HG02610 (cell line): ENCODE results near the gene NIPAL1.

Source experiments
- ATAC-seq: cut with Tn5 transposase; IDR thresholded peaks from one replicate; pipeline ENCODE4 v1.9.1; 2021; ENCODE audit warnings: mild to moderate bottlenecking, moderate library complexity; ENCODE audit not compliant: unreplicated experiment

Gene NIPAL1

DNA sequence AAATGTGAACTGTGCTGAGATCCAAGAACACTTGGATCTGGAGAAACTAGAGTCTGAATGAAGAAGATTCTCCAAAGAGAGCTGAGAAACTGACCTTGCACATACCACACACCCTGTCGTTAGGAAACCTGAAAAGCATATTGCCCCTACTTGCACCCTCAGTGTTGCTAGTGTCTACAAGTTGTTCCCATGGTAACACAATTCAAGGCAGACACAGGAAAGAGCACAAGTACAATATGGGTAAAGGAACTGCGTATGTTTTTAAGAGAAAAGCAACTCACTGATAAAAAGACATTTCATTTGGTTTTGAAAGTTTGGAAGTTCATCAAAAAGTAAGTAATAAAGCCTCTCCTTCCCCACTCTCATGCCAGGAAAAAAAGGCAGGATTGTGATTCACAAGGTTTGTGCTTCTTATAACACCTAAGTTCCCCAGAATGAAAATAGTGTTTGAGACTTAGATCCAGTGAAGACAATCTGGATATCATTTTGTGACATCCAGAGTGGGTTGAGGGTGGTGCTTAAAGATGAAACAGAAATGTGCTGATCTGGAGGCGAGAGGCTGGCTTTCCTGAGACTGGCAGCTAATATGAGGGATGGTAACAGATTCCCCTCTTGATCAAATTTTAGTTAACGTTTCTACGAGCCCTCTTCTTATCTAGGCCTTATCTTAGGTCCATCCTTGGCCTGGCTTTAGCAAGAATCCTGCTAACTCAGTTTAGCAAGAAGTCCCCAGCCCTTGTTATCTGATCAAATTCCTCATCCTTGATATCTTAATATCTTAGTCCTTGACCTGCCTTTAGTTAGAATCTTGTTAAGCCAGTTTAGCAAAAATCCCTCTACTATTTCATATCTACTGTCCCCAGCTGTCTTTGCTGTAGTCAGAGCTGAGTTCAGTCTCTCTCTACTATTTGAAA, 42.3 kb downstream of the NIPAL1 start:
- no peak for ATAC-seq

DNA sequence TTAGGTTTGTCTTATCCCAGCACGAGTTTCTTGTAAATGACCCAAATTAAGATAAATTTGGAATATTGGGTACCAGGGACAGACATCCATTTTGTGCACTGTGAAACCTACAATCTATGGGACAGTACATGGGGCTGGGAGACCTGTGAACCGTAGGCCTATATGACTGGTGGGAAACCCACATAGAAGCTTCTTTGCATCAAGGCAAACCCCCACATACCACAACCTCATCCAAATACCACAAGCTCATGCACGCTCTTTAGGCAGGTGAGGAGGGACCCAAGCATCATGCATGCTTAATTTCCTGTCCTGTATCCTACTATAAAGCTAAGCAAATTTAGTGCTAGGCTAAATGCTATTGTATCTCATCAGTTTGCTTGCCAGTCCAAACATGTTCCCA, 47.8 kb downstream of the NIPAL1 start:
- peak; percentile 72 for ATAC-seq

DNA sequence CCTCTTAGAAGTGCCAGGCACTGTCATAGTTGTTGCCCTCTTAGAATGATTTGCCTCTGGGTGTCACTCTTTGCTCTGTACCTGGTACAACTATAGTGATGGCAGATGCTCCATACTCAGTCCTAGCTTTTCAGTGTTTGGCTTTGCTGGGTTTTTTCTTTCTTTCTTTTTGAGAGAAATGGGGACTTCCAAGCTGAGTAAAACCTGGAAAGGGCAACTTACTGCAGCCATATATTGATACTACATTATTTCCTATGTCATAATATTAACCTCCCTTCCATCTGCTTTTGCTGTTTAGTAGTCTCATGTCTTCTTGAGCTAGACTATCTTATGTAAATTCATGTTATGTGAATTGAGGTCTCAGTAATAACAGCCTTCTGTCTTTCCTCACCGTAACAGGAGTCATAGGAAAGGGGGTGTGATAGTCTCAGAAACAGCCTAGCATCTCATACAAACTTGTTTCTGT, 49.0 kb downstream of the NIPAL1 start:
- ATAC-seq: peak; percentile 75

DNA sequence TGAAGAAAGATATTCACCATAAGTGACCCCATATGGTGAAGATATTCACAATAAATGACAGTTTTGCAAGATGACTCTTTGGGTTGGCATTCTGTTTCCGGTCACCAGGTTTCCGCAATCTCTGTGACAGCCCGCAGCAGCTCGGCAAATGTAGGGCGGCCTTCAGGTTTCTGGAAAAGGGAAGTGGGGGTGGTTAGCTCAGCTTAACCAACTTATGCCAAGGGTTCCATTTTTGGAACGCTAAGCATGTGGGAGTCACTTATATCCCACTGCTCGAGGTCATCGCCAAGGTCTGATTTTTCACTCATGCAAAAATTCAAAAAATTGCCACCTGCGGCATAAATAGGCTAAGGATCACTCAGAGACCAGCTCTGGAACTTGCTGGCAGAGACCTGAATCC, 51.0 kb downstream of the NIPAL1 start:
- ATAC-seq: no peak

DNA sequence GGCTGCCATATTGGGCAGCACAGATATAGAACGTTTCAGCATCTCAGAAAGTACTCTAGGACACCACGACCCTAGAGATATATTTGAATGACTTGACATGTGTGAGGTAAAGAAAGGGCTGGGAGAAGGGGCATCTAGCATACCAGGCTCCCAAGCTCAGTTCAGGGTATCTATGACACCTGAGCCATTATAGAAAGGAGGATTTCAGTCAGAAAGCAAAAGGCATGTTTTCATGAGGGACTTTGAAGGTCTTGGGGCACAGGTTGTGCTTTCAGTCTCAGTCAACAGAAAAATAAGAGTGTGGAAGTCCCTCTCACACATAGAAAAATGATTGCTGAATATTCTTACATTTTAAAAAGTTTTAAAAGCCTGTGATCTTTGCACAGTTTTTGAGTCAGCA, 51.6 kb downstream of the NIPAL1 start:
- ATAC-seq: no peak

DNA sequence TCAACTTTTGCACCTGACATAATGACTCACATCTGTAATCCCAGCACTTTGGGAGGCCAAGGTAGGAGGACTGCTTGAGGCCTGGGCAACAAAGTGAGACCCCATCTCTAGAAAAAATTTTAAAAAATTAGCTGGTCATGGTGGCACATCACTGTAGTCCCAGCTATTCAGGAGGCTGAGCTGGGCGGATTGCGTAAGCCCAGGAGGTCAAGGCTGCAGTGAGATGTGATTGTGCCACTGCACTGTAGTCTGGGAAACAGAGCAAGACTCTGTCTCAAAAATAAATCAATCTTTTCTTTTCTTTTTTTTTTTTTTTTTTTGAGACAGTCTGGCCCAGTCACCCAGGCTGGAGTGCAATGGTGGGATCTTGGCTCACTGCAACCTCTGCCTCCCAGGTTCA, 52.5 kb downstream of the NIPAL1 start:
- no peak for ATAC-seq

DNA sequence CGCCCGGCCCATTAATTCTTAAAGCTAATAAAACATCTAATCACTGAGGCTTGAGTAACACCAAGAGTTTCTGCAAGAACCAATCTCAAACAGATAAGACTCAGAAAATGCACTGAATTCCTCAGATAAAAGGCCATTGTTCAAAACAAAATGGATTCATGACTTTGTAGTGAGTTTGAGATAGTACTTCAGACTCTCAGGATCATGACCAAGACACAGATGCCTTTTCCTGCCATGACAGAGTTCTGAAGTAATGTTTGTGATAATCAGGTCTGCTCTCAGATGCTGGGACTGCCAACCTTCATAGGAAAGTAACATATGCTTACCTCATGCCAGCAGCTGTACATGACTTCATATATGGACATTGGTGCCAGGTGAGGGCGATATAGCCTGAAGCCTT, 54.6 kb downstream of the NIPAL1 start:
- ATAC-seq: no peak

DNA sequence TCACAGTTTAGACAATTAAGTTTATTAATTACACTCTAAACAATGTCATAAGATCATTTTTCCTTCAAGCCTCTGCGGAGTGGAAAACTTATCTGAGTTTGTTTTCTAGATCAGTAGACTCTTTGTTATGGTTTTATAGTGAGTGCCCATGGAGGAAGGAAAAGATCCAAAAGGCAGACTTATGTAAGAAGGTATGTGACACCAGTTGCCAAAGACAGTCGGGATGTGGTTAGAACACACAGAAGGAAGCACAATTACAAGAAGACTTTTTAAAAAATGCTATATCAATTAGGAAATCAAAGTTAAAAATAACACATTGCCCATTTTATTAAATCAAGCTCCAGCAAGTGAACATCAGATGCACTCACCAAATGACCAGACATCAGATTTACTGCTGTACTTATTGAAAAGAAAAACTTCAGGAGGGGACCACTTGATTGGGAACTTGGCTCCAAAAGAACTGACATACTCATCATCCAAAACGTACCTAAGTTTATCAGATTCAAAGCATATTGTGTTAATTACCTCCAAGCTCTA, 57.1 kb downstream of the NIPAL1 start:
- ATAC-seq: no peak

DNA sequence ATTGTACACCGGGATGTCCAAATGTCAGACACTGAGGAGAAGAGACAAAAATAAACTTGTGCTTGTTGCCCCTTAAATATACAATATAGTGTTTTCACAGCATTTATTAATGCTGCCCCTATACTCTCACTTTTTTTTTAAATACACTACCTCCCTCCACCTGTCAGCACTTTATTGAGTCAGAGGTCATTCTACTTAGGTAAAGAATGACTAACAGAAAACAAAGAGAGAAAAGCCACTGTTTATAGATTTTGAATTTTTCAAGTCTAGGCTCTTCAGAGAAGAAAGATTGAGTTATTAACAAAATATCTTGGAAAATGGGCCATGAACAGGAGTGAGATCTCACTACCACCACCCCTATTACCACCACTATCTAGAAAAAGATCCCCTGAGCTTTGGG, 58.1 kb downstream of the NIPAL1 start:
- no peak for ATAC-seq

DNA sequence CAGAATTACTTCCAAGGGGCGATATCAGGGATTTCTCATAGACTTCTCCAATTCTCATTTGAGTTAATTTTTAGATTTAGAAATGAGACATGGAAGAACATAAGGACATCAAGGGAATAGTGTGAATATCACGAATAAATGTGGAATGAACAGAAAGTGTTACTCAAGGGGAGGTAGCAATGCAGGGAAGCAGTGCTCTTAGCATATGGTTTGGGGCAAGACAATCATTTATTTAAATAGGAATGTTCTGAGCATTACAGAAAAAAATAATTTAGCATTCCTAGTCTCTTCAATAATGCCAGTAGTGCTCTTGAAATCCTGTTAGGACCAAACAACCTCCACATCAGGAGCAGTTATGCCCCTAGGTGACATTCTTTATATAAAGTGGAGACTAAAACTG, 61.9 kb downstream of the NIPAL1 start:
- ATAC-seq: no peak

DNA sequence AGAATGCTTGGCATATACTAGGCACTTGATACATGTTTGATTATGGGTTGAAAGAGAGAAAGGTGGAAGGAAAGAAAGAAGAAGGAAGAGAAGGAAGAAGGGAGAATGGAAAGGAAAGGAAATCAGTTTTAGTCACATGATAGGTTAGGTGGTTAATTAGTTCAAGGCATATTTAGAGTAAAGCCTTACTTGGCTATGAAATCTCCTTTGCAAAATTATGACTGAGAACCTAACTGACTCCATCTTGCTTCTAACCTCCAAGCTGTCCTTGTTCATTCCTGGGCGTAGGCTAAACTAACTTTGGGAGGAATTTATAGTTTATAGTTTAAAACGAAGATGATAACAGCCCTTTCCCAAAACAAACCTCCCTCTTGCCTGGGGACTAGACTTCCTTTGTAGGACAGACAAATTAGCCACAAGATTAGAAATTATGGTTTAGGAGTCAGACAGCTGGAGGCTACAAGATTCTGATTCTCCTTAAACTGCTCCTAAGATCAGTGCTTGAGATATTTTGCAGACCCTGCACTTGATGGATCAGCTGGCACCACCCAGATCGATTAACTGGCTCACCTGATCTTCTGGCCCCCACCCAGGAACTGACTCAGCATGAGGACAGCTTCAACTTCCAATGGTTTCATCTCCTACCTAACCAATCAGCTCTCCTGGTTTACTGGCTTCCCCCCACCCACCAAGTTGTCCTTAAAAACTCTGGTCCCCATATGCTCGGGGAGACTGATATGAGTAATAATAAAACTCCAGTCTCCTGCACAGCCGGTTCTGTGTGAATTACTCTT, 62.5 kb downstream of the NIPAL1 start:
- no peak for ATAC-seq

DNA sequence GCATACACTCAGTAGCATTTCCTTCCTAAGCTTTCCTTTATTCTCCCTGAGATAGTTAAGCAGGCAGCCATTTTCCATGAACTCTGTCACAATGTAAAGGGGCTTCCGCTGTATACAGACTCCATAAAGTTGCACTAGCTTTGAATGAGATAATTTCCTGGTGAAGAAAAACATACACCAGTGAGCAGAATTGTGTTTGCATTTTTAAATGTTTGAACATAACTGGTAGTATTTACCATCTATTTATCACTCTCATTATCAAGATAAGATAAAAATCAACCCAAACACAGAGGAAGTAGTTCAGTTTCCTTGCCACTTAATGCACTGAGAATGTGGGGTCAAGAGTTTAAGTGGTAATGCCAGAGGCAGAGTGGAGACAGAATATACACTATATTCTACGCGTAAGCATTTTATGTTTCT, 63.4 kb downstream of the NIPAL1 start:
- ATAC-seq: no peak

DNA sequence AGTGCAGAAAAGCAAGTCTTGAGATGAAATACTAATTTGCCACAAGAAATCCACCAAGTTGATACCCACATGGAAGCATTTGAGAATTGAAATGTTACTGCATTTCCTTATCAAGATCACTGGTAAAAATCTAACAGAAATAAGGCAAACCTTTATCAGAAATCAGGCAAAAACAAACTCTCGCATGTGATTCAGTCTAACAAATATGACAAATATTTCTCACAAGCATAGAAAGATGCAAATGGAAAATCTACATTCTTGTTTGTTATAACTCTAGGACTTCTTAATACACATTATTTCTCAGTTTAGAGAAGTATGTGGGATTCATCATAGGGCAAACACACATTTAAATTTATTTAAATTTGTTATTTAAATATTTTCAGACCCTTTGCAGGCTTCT, 64.6 kb downstream of the NIPAL1 start:
- no peak for ATAC-seq

DNA sequence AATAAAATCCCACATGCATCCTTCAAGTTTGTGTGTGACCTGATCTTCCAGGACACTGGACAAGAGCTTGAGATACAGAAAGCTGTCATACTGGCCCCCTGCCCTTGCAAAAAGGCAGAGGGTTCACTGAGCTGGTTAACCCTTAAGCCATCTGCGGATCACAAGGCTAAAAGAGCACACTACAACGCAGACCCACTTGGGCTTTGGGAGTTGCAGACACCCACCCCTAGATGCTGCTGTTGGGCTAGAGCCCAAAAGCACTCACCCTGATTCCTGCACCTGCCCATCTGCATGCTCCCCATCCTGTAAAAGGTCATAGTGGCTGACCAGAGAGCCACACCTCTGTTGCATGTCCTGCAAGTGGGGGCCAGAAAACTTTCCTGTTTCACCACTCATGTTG, 66.4 kb downstream of the NIPAL1 start:
- ATAC-seq: no peak

DNA sequence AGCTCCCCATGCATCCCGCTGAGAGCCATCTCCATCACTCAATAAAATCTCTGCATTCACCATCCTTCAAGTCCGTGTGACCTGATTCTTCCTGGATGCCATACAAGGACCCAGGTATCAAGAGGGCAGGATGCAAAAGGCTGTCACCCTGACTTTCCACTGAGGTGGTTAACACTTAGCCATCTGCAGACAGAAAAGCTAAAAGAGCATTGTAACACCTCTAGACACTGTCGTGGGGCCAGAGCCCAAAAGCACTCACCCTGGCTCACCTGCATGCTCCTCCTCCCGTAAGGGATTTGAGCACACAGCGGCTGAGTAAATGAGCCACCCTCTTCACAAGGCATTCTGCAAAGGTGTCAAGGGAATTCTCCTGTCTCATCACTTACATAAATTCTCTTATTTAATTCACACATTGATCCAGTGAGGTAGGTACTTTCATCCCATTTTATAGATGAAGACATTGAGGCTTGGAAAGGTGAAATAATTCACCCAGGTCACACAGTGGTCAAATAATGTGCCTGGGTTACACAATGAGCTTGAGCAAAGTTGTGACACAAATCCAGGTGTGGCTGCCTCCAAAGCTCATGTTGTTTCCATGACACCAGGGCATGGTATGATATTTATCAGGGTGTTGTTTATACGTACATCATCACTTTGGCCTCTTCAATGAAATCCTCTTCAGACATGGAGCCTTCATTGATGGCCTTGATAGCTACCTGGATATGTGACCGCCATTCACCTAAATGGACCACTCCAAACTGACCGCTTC, 69.4 kb downstream of the NIPAL1 start:
- ATAC-seq: no peak
